Mesenchymal stem cell (in vitro differentiated cells and primary cell): ENCODE data around the gene ZC3H6.
A peak's percentile ranks its signal among the peaks of the same experiment; 100 is the strongest.

Source experiments
- DNase-seq: peaks from one replicate; pipeline ENCODE4 v3.0.0-alpha.2; 2013
- H2AFZ ChIP-seq: one replicate; pipeline ENCODE4 v1.6.1; 2013; ENCODE audit warnings: low read depth, mild to moderate bottlenecking, control low read depth, inconsistent platforms, low read length, moderate library complexity
- H2AK5ac ChIP-seq: 2 replicates; pipeline ENCODE4 v1.6.1; 2013; ENCODE audit warnings: low read length, moderate library complexity, mild to moderate bottlenecking, inconsistent platforms; ENCODE audit not compliant: severe bottlenecking
- H2BK120ac ChIP-seq: one replicate; pipeline ENCODE4 v1.6.1; 2013; ENCODE audit warnings: low read depth, mild to moderate bottlenecking, inconsistent platforms, low read length, moderate library complexity
- H2BK12ac ChIP-seq, 2 experiments: one replicate each; pipeline ENCODE4 v1.6.1; 2013; ENCODE audit warnings: inconsistent platforms in 2 of 2, low read length in 2 of 2, mild to moderate bottlenecking in 2 of 2, moderate library complexity in 2 of 2, control low read depth in 1 of 2
- H2BK15ac ChIP-seq: one replicate; pipeline ENCODE4 v1.6.1; 2013; ENCODE audit warnings: mild to moderate bottlenecking, low read depth, inconsistent platforms; ENCODE audit not compliant: poor library complexity, severe bottlenecking
- H2BK5ac ChIP-seq: 2 replicates; pipeline ENCODE4 v1.6.1; 2013; ENCODE audit warnings: low read depth, mild to moderate bottlenecking, low read length, control low read depth, inconsistent platforms; ENCODE audit not compliant: poor library complexity, severe bottlenecking
- H3K14ac ChIP-seq, 2 experiments: one replicate each; pipeline ENCODE4 v1.6.1; 2013; ENCODE audit warnings: inconsistent platforms in 2 of 2, low read length in 2 of 2, control low read depth in 1 of 2, mild to moderate bottlenecking in 1 of 2, moderate library complexity in 1 of 2
- H3K18ac ChIP-seq, 2 experiments: one replicate each; pipeline ENCODE4 v1.6.1; 2013; ENCODE audit warnings: inconsistent platforms in 2 of 2, low read length in 2 of 2, control low read depth in 1 of 2, low read depth in 1 of 2, mild to moderate bottlenecking in 1 of 2
- H3K23ac ChIP-seq, 2 experiments: one replicate each; pipeline ENCODE4 v1.6.1; 2013; ENCODE audit warnings: inconsistent platforms in 2 of 2, low read length in 2 of 2, mild to moderate bottlenecking in 2 of 2, moderate library complexity in 2 of 2, control low read depth in 1 of 2
- H3K27ac ChIP-seq: 2 replicates; pipeline ENCODE4 v1.5.1; 2013; ENCODE audit warnings: mild to moderate bottlenecking, moderate library complexity, low read length, control low read depth, inconsistent platforms; ENCODE audit not compliant: poor library complexity, severe bottlenecking
- H3K27me3 ChIP-seq, 2 experiments: 2 replicates each; pipeline versions ENCODE4 v1.6.1 to v1.7.0; 2013; ENCODE audit warnings: low read length in 2 of 2, mild to moderate bottlenecking in 2 of 2, moderate library complexity in 2 of 2, control low read depth in 1 of 2, inconsistent platforms in 1 of 2; ENCODE audit not compliant: control insufficient read depth in 1 of 2, insufficient read depth in 1 of 2
- H3K36me3 ChIP-seq, 2 experiments: 2 replicates each; pipeline versions ENCODE4 v1.6.1 to v1.7.0; 2013; ENCODE audit warnings: low read length in 2 of 2, control low read depth in 1 of 2, inconsistent platforms in 1 of 2, low read depth in 1 of 2, mild to moderate bottlenecking in 1 of 2; ENCODE audit not compliant: insufficient read depth in 2 of 2, control insufficient read depth in 1 of 2
- H3K4ac ChIP-seq, 2 experiments: one replicate each; pipeline ENCODE4 v1.6.1; 2013; ENCODE audit warnings: inconsistent platforms in 2 of 2, low read length in 2 of 2, mild to moderate bottlenecking in 2 of 2, moderate library complexity in 2 of 2, control low read depth in 1 of 2, low read depth in 1 of 2
- H3K4me1 ChIP-seq: 2 replicates; pipeline ENCODE4 v1.6.1; 2013; ENCODE audit warnings: low read depth, low read length, control low read depth; ENCODE audit not compliant: control insufficient read depth, insufficient read depth
- H3K4me2 ChIP-seq: 2 replicates; pipeline ENCODE4 v1.6.1; 2013; ENCODE audit warnings: low read length, mild to moderate bottlenecking, inconsistent platforms; ENCODE audit not compliant: poor library complexity, severe bottlenecking
- H3K4me3 ChIP-seq, 2 experiments: 2 replicates each; pipeline versions ENCODE4 v1.5.1 to v1.7.0; 2013; ENCODE audit warnings: low read length in 2 of 2, mild to moderate bottlenecking in 2 of 2, control low read depth in 1 of 2, low read depth in 1 of 2; ENCODE audit not compliant: insufficient read depth in 1 of 2
- H3K79me1 ChIP-seq: replicated peaks from 2 replicates; pipeline ENCODE4 v1.6.1; 2013; ENCODE audit warnings: mild to moderate bottlenecking, control low read depth, low read length, inconsistent platforms; ENCODE audit not compliant: poor library complexity, severe bottlenecking
- H3K9ac ChIP-seq: 2 replicates; pipeline ENCODE4 v1.7.0; 2013; ENCODE audit warnings: mild to moderate bottlenecking, low read length, moderate library complexity
- H3K9me3 ChIP-seq: 2 replicates; pipeline ENCODE4 v1.7.0; 2013; ENCODE audit warnings: mild to moderate bottlenecking, low read length; ENCODE audit not compliant: control insufficient read depth
- H4K8ac ChIP-seq: one replicate; pipeline ENCODE4 v1.6.1; 2013; ENCODE audit warnings: inconsistent platforms, mild to moderate bottlenecking, low read length, moderate library complexity
- H4K91ac ChIP-seq: one replicate; pipeline ENCODE4 v1.6.1; 2013; ENCODE audit warnings: mild to moderate bottlenecking, low read length, inconsistent platforms
- WGBS: methylation state at CpG from one replicate; pipeline ENCODE4 v1.1.7; 2013; ENCODE audit warnings: mixed read lengths; 5-methylcytosine and 5-hydroxymethylcytosine counted together

ZC3H6 gene

GRCh38 chr2:112290088-112290487, 14.7 kb downstream of the ZC3H6 start:
- no peak overlapping the region for H2AFZ ChIP-seq
- no peaks in the 10 kb centered on the region for H3K4me1 ChIP-seq
- H3K27me3 ChIP-seq: no peaks in the 10 kb centered on the region
- peak; percentile 14 for DNase-seq
- H2BK5ac ChIP-seq: no peak overlapping the region
- no peak overlapping the region for H3K4ac ChIP-seq
- H3K23ac ChIP-seq: no peak overlapping the region
- H2BK15ac ChIP-seq: no peak overlapping the region
- H3K27ac ChIP-seq: no peak overlapping the region
- no peaks in the 10 kb centered on the region for H3K36me3 ChIP-seq
- H2AK5ac ChIP-seq: no peak overlapping the region
- no peak overlapping the region for H3K18ac ChIP-seq
- no peaks in the 10 kb centered on the region for H3K9me3 ChIP-seq
- no peak overlapping the region for H3K14ac ChIP-seq
- no peak overlapping the region for H2BK120ac ChIP-seq
- no peak overlapping the region for H2BK12ac ChIP-seq
- 14% methylated on average over 1 of the region's 3 CpGs for WGBS
- H3K9ac ChIP-seq: no peak overlapping the region
- peaks cover 14% of the 10 kb centered on the region for H3K79me1 ChIP-seq
- H3K4me2 ChIP-seq: no peak overlapping the region
- no peak overlapping the region for H4K91ac ChIP-seq
- H4K8ac ChIP-seq: no peak overlapping the region
- no peak overlapping the region for H3K4me3 ChIP-seq

GRCh38 chr2:112290648-112291047, 15.3 kb downstream of the ZC3H6 start:
- Histone ChIP-seq H3K4me3 (no peak overlapping the region), H3K27me3 (no peaks in the 10 kb centered on the region), H3K9me3 (no peaks in the 10 kb centered on the region), H2BK120ac (no peak overlapping the region), H3K4me1 (no peaks in the 10 kb centered on the region), H3K27ac (no peak overlapping the region), H3K36me3 (no peaks in the 10 kb centered on the region), H3K4ac (no peak overlapping the region), H3K14ac (no peak overlapping the region), H3K79me1 (peaks cover 11% of the 10 kb centered on the region), H3K23ac (no peak overlapping the region), H2BK15ac (no peak overlapping the region), H4K8ac (no peak overlapping the region), H4K91ac (no peak overlapping the region), H2AFZ (no peak overlapping the region), H2BK12ac (no peak overlapping the region), H3K18ac (no peak overlapping the region), H2AK5ac (no peak overlapping the region), H3K4me2 (no peak overlapping the region), H2BK5ac (no peak overlapping the region), H3K9ac (no peak overlapping the region)
- 100% methylated on average over 1 of the region's 1 CpG for WGBS
- DNase-seq: no peak

DNA sequence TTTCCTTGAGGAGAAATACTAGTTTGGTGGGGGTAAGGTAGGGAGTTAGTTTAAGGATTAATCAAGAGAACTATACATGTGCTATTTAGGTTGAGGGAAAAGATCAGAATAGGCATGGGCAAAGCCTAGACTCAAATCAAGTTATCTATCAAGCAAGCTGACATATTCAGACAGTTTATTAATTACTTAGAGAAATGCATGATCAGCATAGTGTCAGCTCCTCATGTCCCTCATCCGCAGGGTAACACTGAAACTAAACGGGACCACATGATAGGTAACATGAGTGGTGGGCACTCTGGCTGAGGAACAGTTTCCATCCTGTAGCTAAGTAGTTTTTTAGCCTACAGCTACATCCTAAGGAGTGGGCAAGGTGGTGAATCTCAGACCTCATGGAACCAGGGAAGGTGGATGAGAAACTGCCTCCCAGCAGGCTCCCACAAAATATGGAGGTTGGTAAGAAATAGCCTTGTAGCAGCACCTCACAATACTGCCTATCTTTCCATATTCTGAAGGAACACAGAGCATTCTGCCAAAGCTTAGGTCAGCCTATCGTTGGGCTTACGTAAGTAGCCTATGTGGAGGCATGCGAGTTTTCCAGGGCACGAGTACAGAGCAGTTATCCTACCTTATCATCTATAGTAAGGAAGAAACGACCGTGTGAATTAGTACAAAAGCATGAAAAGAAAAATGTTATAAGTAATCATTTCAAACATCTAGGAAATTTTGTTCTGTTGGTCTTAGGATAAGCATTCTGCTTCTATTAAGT, 18.4 kb downstream of the ZC3H6 start:
- no peak for DNase-seq
- no peak overlapping the region for H3K18ac ChIP-seq
- no peak overlapping the region for H3K4me2 ChIP-seq
- no peaks in the 10 kb centered on the region for H3K9me3 ChIP-seq
- no peak overlapping the region for H2BK15ac ChIP-seq
- no peak overlapping the region for H3K27ac ChIP-seq
- H3K4me1 ChIP-seq: no peaks in the 10 kb centered on the region
- H4K91ac ChIP-seq: peak overlapping the region; percentile 50
- H4K8ac ChIP-seq: no peak overlapping the region
- H3K79me1 ChIP-seq: peaks cover 10% of the 10 kb centered on the region
- peak overlapping the region in 1 of 2 experiments; percentile 60 for H3K23ac ChIP-seq
- no peak overlapping the region for H2BK5ac ChIP-seq
- H2BK120ac ChIP-seq: no peak overlapping the region
- no peak overlapping the region for H3K14ac ChIP-seq
- no peak overlapping the region for H3K4me3 ChIP-seq
- H3K27me3 ChIP-seq: no peaks in the 10 kb centered on the region
- H2AK5ac ChIP-seq: no peak overlapping the region
- no peak overlapping the region for H3K9ac ChIP-seq
- 100% methylated on average over 2 of the region's 8 CpGs for WGBS
- no peaks in the 10 kb centered on the region for H3K36me3 ChIP-seq
- no peak overlapping the region for H3K4ac ChIP-seq
- H2BK12ac ChIP-seq: no peak overlapping the region
- no peak overlapping the region for H2AFZ ChIP-seq

DNA sequence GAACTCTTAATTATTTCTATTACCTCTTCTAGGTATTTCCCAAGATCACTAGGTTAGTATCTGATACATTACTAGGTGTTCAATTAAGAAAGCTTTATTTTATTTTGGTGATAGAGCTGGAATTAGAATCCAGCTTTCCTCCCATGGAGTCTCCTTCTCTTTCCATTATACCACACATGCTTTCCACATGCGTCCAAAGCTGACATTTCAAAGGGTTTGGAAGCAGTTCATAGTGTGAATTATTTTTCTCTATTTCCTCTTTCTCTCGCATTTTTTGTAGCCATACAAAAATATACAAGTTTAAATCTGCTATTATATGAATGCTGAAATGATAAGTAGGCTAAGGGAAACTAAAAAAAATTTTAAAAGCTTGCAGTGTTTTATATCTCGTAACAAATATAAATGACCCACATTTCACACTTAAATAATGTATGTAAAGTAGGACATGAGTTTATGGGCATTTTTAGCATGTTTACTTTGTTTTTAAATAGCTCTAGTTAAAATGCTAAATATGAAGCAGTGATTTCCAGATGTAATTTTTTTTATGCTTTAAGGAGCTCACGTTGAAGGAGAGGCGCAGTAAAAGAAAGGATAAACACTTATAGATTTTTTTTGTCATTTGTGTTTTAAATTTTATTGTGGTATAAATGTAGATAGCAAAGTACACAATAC, 20.1 kb downstream of the ZC3H6 start:
- Histone ChIP-seq H3K4me2 (no peak overlapping the region), H3K18ac (no peak overlapping the region), H3K14ac (no peak overlapping the region), H3K79me1 (peaks cover 4% of the 10 kb centered on the region), H2BK15ac (no peak overlapping the region), H4K91ac (no peak overlapping the region), H3K27me3 (no peaks in the 10 kb centered on the region), H3K9me3 (no peaks in the 10 kb centered on the region), H2AFZ (no peak overlapping the region), H3K36me3 (no peaks in the 10 kb centered on the region), H2BK120ac (no peak overlapping the region), H2BK12ac (no peak overlapping the region), H2BK5ac (no peak overlapping the region), H3K4me3 (no peak overlapping the region), H2AK5ac (no peak overlapping the region), H4K8ac (no peak overlapping the region), H3K4ac (no peak overlapping the region), H3K4me1 (no peaks in the 10 kb centered on the region), H3K9ac (no peak overlapping the region), H3K27ac (no peak overlapping the region), H3K23ac (no peak overlapping the region)
- 95% methylated on average over 2 of the region's 5 CpGs for WGBS
- DNase-seq: no peak
